ENCODE results near the gene CRMP1. TPM values are rescaled to one million over a fixed set of nuclear protein-coding genes. Genes with fewer than 3 reads are reported as not detected.

Gene CRMP1
- total RNA-seq, 1 experiment from 2014 or later, result not detected

DNA sequence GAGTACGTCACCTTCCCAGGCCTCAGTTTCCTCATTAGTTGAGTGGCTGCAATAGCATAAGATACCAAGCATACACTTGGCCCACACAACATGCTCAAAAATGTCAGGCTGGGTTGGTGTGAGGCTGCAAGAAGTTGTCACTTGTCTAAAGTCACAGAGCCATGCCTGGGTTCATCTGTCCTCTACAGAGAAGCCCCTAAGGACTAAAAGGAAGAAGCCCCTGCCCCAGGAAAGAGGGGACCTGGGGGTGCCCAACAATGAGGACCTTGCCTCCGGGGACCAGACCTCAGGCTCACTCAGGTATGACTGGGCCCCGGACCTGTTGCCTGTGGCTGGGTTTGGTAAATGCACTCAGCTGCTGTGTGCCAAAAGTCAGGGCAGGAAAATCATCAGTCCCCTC, 82.7 kb downstream of the CRMP1 start:
- DNase-seq (ENCODE audit: low spot score), result no peak
- in situ Hi-C loops (cut with HindIII; ENCODE audit: low sequenced_read_pairs), result no loop called here

DNA sequence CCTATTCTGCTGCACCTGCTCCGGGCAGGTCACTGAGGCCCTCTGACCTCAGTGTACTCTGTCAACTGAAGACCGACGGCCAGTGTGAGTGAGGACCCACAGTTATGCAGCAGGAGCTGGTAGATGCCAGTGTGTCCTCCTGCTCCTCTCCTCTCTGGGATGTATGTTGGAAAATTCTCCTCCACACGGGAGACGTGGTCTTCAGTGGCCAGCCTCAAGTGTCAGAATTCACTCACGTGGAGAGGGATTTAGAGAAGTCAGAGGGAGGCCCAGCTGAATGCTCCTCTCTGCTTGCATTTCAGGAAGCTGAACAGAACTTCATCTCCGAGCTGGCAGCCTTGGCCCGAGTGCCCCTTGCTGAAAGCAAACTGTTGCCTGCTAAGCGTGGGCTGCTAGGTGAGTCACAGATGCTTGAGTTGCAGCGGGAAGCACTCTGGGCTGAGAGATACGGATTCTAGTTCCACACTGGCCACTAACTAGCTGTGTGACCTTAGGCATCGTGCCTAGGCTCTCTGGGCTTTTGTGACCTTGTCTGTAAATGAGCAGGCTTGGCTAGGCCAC, 83.6 kb downstream of the CRMP1 start:
- in situ Hi-C loops (cut with HindIII; ENCODE audit: low sequenced_read_pairs), result no loop called here
- DNase-seq (ENCODE audit: low spot score), result no peak

DNA sequence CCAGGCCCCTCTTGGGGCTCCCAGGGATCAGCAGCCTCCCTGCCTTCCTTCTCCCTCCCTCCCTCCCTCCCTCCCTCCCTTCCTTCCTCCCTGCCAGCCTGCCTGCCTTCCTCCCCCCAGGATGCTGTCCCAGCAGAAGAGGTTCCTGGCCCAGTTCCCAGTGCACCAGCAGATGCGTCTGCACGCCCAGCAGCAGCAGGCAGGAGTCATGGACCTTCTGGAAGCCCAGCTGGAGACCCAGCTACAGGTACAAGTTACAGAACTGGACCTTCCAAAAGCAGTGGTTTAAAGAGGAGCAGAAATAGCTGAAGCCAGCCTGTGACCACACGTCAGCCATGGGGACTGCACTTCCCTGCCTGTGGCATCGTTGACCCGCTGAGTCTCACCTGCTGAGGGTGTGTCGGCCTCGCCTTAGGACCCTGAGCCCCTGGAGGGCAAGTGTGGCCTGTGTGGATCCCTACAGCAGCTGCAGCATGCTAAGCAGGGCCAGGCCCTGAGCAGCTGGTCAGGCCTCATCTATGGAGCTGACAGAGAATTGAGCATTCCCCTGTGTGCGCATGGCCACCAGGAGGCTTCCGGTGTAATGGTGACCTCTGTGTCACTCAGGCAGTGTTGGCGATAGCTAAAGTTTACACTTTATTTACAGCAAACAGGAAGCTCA, 84.7 kb downstream of the CRMP1 start:
- in situ Hi-C loops (cut with HindIII; ENCODE audit: low sequenced_read_pairs), result no loop called here
- DNase-seq (ENCODE audit: low spot score), result no peak

DNA sequence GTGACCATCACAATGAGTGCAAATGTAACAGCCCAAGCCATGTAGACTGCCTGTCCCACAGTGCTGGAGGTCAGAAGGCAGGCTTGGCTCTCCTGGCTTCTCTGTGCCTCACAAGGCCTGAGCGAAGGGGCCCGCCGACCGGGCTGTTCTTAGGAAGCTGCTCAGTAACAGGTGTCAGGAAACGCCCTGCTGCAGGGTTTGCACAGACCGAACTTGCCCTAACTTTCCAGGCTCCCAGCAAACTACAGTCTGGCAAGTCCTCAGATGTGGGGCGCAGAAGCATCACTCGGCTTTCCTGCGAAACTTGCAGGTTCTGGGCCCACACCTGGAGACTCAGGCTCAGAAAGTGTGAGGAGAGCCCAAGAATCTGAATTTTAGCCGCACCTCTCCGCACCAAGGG, 87.6 kb downstream of the CRMP1 start:
- in situ Hi-C loops (cut with HindIII; ENCODE audit: low sequenced_read_pairs), result no loop called here
- DNase-seq (ENCODE audit: low spot score), result no peak

DNA sequence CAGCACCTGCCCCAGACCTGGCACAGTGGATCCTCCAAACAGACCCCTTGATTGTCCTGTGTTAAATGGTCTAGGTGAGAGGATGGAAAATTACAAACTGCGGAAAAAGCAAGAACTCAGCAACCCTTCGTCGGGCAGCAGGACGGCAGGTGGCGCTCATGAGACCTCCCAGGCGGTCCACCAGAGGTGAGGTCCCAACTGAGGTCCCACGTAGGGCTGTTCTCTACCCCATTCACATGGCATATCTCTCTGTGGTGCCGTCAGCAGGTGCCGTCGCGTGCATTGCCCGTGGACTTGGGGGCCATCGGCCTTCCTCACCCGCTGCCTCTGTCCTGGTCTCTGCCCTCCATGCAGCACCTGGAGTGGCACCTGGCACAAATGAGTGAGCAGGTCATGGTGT, 88.2 kb downstream of the CRMP1 start:
- in situ Hi-C loops (cut with HindIII; ENCODE audit: low sequenced_read_pairs), result no loop called here
- no peak for DNase-seq (ENCODE audit: low spot score)

DNA sequence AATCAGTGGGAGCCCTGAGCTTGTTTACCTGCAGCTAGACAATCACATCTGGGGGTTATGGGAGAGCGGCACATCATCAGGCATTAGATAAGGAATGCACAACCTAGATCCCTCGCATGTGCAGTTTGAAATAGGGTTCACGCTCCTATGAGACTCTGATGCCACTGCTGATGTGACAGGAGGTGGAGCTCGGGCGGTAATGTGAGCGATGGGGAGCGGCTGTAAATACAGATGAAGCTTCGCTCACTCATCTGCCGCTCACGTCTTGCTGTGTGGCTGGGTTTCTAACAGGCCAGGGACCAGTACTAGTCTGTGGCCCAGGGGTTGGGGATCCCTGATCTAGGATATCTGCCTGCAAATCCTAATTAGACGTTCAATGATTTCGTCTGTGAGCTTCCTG, 90.3 kb downstream of the CRMP1 start:
- in situ Hi-C loops (cut with HindIII; ENCODE audit: low sequenced_read_pairs), result no loop called here
- DNase-seq (ENCODE audit: low spot score), result no peak

DNA sequence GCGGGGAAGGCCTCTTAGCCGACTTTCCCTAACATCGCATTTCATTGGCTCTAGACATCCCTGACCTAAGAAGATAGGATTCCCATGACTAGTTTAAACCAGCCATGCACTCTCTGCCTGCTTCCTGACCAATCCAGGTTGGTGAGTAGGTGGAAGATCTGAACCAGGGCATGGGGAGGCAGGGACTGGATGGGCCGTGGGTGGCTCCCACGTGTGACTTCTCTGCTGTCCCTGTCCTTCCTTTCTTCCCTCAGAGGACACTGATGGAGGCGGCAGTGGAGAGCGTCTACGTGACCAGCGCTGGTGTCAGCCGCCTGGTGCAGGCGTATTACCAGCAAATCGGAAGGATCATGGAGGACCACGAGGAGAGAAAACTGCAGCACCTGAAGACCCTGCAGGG, 91.2 kb downstream of the CRMP1 start:
- in situ Hi-C loops (cut with HindIII; ENCODE audit: low sequenced_read_pairs), result no loop called here
- no peak for DNase-seq (ENCODE audit: low spot score)

DNA sequence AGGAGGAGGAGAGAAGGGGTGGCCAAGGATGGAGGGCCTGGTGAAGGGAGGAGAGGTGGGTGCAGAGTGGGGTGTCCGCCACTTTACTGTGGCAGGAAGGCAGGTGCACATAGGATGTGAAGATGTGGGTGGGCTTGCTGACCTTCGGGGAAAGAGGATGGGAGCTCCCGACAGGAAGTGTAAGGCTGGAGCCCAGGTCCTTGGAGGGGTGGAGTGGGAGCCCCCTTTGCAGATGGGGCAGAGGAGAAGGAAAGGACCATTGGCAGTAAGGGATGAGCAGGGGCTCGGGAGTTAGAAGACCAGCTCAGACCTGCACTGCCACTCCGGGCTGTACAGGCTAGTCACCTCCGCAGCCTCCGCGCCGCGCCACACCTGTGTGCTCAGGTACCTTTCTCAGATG, 92.4 kb downstream of the CRMP1 start:
- DNase-seq (ENCODE audit: low spot score), result no peak
- in situ Hi-C loops (cut with HindIII; ENCODE audit: low sequenced_read_pairs), result no loop called here

DNA sequence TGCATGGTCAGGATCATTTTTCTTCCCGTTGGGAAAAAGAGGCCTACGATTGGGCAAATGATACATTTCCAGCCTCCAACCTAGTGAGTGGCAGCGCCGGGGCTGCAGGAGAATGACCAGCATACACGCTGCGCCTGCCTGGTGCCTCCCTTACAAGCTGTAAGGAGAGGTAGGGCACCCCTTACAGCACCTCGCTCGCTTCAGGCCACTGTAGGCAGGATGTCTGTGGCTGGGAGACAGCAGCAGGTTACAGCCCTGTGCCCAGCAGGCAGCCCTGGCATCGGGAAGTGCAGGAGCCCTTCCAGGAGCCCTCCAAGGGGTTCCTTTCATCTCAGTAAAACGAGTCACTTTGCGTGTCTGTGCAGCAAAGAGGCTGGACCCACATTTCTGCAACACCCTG, 93.5 kb downstream of the CRMP1 start:
- in situ Hi-C loops (cut with HindIII; ENCODE audit: low sequenced_read_pairs), result no loop called here
- no peak for DNase-seq (ENCODE audit: low spot score)

DNA sequence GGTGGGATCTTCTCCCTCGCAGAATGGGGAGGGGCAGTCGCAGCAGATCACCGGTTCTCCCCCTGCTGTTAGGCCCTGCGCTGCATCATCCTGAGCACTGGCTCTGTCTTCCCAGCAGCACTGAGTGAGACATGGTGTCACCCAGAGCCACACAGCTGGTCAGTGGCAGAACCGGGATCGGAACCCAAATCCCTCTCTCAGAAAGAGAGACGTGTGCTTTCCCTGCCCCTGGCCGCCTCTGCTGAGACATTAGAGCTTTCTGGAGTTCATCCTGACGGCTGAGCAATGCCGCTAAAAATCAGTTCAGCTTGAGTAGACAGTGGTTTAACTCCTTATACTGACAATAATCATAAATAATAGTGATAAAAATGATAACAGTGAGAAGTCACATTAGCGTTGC, 93.9 kb downstream of the CRMP1 start:
- DNase-seq (ENCODE audit: low spot score), result no peak
- in situ Hi-C loops (cut with HindIII; ENCODE audit: low sequenced_read_pairs), result no loop called here

DNA sequence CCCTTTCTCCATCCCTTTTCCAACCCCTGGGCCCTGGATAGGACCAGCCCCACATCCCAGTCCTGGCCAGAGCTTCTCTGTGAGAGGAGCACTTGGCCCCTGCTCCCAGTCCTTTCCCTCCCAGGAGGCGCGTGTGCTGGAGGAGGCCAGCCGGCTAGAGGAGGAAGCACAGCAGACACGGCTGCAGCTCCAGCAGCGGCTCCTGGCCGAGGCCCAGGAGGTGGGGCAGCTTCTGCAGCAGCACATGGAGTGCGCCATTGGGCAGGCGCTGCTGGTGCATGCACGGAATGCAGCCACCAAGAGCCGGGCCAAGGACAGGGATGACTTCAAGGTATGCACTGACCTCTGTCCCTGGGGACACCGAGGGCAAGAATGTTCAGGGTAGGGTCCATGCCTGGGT, 94.4 kb downstream of the CRMP1 start:
- in situ Hi-C loops (cut with HindIII; ENCODE audit: low sequenced_read_pairs), result no loop called here
- no peak for DNase-seq (ENCODE audit: low spot score)

DNA sequence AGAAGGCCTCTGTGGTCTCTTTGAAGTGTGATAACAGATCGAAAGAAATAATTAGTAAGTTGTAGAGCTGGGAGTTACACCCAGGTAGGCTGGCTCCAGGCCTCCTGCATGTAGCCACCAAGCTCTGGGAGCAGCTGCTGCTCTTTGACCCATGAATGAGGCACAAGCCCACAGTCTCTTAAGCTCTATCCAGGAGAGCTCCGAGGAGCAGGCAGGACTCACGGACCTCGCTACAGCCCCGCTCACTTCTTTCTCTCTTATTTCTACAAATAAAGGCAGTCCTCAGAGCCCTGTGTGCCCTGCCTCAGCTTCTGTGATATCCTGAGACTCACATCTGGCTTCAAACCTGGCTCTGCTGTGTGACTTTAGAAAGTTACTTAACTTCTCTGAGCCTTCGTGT, 95.0 kb downstream of the CRMP1 start:
- no peak for DNase-seq (ENCODE audit: low spot score)
- in situ Hi-C loops (cut with HindIII; ENCODE audit: low sequenced_read_pairs), result no loop called here

DNA sequence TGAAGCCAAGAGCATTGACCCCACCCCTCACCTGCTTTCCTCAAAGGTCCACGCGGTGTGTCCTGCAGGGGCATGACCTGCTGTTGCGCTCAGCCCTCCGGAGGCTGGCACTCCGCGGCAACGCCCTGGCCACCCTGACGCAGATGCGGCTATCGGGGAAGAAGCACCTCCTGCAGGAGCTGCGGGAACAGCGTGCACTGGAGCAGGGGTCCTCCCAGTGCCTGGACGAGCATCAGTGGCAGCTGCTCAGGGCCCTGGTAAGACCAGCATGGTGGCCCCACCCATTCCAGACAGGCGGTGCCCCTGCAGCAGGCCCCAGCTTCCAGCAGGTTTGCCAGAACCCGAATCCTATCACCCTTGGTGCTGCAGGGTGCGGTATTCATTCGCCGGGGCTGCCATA, 95.9 kb downstream of the CRMP1 start:
- in situ Hi-C loops (cut with HindIII; ENCODE audit: low sequenced_read_pairs), result no loop called here
- DNase-seq (ENCODE audit: low spot score), result no peak

DNA sequence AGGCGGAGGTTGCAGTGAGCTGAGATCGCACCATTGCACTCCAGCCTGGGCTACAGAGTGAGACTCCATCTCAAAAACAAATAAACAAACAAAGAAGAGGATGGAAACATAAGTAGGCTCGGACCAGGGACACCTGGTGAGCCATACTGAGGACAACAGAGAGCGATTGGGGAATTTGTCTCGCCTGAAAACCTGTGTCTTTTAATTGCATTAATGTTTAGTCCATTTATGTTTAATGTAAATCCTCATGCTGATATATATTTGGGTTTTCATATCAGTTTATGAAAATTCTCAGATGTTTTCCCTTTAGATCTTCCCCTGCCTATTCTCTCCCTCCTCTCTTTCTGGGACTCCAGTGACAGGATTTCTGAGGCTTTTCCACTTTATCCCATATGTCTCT, 97.3 kb downstream of the CRMP1 start:
- DNase-seq (ENCODE audit: low spot score), result no peak
- in situ Hi-C loops (cut with HindIII; ENCODE audit: low sequenced_read_pairs), result no loop called here

DNA sequence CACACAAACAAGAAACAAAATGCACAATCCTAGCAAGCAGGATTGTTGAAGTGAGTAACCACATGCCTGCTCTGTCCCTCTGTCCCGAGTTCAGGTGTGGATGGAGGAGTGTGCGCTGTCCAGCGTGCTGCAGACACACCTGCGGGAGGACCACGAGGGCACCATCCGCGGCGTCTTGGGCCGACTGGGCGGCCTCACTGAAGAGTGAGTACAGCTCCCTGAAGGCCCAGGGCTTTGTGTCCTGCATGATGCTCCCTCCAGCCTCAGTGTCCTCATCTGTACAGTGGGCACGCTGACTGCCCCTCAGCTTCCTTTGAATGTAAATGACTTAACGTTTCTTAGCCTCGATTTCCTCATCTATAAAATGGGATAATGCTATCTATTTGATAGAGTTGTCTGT, 99.4 kb downstream of the CRMP1 start:
- no peak for DNase-seq (ENCODE audit: low spot score)
- in situ Hi-C loops (cut with HindIII; ENCODE audit: low sequenced_read_pairs), result no loop called here

DNA sequence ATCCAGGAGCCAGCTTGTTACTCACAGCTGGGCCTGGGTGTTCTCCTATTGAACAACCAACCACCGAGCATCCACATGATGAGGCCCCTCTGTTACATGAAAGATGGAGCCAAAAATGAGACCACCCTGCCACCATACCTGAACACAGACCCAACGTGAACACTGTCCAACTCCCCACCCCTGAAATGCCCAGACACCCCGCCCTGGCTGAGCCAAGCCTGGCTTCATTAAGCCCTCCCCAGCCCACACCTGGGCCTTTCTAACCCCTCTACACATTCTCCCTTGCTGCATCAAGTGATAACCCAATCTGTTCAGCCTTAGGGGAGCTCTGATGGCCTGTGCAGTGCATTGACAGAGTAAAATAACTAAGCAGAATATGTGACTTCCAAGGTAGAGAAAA, 101.2 kb downstream of the CRMP1 start:
- in situ Hi-C loops (cut with HindIII; ENCODE audit: low sequenced_read_pairs), result no loop called here
- no peak for DNase-seq (ENCODE audit: low spot score)

DNA sequence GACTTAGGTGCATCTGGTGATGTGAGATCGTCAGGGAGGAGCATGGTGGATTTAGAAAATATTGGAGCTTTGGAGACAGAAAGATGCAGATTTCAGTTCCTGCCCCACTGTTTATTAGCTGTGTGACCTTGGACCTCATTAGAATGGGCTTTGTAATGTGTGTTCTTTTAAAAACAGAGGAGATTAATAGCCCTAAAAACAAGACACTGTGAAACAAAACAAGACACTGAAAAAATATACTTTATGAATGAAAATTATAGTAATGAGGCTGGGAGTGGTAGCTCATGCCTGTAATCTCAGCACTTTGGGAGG, 102.4 kb downstream of the CRMP1 start:
- no peak for DNase-seq (ENCODE audit: low spot score)
- in situ Hi-C loops (cut with HindIII; ENCODE audit: low sequenced_read_pairs), result no loop called here

DNA sequence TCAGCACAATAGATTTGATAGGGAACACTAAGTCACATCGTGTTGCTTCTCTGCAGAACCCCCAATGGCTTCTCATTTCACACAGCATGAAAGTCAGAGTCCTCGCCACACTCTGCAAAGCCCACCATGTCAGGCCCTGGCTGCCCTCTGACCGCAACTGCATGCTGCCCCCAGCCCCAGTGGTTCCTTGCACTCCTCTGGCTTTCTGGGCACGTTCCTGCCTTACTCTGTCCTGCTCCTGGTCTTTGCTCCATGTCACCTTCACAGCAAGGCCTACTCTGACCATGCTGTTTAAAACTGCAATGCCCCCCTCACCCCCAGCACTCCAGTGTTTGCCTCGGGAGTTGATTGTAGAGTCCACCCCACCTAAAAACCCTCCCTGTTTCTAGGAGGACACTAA, 103.7 kb downstream of the CRMP1 start:
- no peak for DNase-seq (ENCODE audit: low spot score)
- in situ Hi-C loops (cut with HindIII; ENCODE audit: low sequenced_read_pairs), result no loop called here

DNA sequence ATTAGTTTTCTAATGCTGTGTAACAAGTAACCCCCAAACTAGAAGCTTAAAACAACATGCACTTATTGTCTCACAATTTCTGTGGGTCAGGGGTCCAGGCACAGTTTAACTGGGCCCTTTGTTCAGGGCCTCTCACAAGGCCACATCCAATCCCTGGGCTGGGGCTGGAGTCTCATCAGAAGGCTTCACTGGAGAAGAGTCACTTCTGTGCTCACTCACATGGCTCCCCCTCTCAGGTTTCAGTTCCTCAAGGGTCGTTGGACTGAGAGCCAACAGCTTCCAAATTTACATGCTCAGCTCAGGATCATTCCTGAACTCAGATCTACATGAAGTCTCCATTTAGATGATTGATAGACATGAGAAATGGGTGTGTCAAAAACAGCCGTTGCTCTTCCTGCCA, 104.7 kb downstream of the CRMP1 start:
- DNase-seq (ENCODE audit: low spot score), result no peak
- in situ Hi-C loops (cut with HindIII; ENCODE audit: low sequenced_read_pairs), result no loop called here

DNA sequence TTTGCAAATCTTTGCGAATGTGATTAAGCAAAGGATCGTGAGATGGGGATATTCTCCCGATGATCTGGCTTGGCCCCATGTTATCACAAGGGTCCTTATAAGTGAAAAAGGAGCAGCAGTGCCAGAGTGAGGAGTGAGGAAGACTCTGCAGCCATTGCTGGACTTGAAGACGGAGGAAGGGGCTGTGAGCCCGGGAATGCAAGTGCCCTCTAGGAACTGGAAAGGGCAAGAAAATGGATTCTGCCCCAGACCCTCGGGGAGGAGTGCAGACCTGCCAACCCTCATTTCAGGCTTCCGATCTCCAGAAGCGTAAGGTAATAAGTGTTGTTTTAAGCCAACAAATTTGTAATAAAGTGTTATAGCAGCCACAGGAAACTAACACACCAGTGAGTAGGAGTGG, 105.6 kb downstream of the CRMP1 start:
- no peak for DNase-seq (ENCODE audit: low spot score)
- in situ Hi-C loops (cut with HindIII; ENCODE audit: low sequenced_read_pairs), result no loop called here

DNA sequence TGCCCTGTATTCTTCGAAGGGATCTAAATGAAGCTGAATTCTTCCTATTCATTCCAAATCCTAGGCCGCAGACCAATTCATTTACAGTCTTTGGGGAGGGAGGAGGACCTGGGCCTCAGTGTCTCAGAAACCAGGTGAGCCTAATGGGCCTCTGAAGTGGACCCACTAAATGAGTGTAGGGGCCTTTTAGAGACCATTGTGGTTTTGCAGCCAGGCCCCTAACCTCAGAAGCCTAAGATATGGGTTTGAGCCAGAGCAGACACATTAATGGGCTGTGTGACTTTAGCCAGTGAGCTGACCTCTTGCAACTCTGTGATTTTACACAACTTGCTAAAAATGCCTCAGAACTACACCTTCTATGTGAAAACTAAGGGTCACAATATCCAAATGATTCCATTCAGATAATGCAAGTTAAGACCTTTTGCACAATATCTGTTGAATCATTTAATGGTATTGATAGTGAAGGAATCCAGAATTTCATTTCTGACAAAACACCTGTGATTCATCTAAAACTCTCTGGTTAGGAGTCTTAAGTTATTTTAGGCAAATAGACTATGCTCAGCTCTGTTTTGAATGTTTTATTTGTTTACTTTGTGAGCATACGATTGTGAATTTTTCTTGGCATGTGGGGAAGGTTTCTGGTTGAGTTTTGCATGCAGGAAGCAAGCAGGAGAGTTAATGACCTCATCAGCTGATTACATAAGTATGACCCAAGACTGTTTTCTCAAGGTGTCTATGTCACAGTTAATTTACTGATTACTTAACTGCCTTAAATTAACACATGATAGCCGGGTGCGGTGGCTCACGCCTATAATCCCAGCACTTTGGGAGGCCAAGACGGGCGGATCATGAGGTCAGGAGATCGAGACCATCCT, 106.8 kb downstream of the CRMP1 start:
- in situ Hi-C loops (cut with HindIII; ENCODE audit: low sequenced_read_pairs), result no loop called here

More for the DNA sequence above, 106.8 kb downstream of the CRMP1 start:
- no peak for DNase-seq (ENCODE audit: low spot score)
